Stimulated activated naive CD8-positive, alpha-beta T cell treated with anti-CD3 and anti-CD28 coated beads, Interleukin-15, Interleukin-2, amounts not matched to agents 100 U/mL and 50 U/mL, for 24 hours (primary cell): ENCODE results near the gene EXOSC5.
"Not testable (repeated sequence)": the region's sequence is repeated elsewhere in the genome, so short reads cannot be mapped to it uniquely, and the experiment has no call there.

Experiments used
- ATAC-seq: fragments of 150-1000 bp; cut with Tn5 transposase; one replicate; pipeline ENCODE4 v1.10.0; 2021
- DNase-seq: peaks from one replicate; pipeline ENCODE4 v3.0.0; 2021

The EXOSC5 gene

GRCh38 chr19:41366089-41366488, 31.1 kb downstream of the EXOSC5 start:
- DNase-seq (no peak), ATAC-seq (no peak)

- ATAC-seq (no peak), DNase-seq (no peak)
These were observed 32.4 kb downstream of the EXOSC5 start for GRCh38 chr19:41364524-41365391.

GRCh38 chr19:41363753-41364523, 33.2 kb downstream of the EXOSC5 start, which contains the start of gene B9D2:
TSS of gene B9D2 (minus strand) at chr19:41364149. CDS start at chr19:41363519, 630 bp downstream.
- DNase-seq (peak; percentile 95), ATAC-seq (peak; percentile 96)

- ATAC-seq = no peak
- no peak for DNase-seq
These were observed 33.8 kb downstream of the EXOSC5 start for GRCh38 chr19:41363371-41363752.

- DNase-seq (no peak), ATAC-seq (no peak)
These were observed 34.9 kb downstream of the EXOSC5 start for GRCh38 chr19:41362143-41362847.

GRCh38 chr19:41359741-41360140, 37.4 kb downstream of the EXOSC5 start:
- no peak for DNase-seq
- no peak for ATAC-seq

- ATAC-seq = no peak
- no peak for DNase-seq
These were observed 39.4 kb downstream of the EXOSC5 start for GRCh38 chr19:41357746-41358145.

- DNase-seq = peak; percentile 29
- no peak for ATAC-seq
These were observed 40.0 kb downstream of the EXOSC5 start for GRCh38 chr19:41356984-41357739.

GRCh38 chr19:41355802-41356201, 41.4 kb downstream of the EXOSC5 start:
- DNase-seq = peak; percentile 26
- no peak for ATAC-seq

- ATAC-seq (no peak), DNase-seq (no peak)
These were observed 42.1 kb downstream of the EXOSC5 start for GRCh38 chr19:41355035-41355434.

GRCh38 chr19:41354343-41354953, 42.7 kb downstream of the EXOSC5 start:
- no peak for ATAC-seq
- no peak for DNase-seq

- ATAC-seq (peak; percentile 51), DNase-seq (peak; percentile 95)
These were observed 43.5 kb downstream of the EXOSC5 start, which contains the start of gene TGFB1 for GRCh38 chr19:41353466-41354342. TSS of gene TGFB1 (minus strand) at chr19:41353922. CDS start at chr19:41353044, 878 bp downstream.

- ATAC-seq = peak; percentile 10
- DNase-seq = peak; percentile 89
These were observed 44.3 kb downstream of the EXOSC5 start for GRCh38 chr19:41352609-41353465.

GRCh38 chr19:41352279-41352608, 44.9 kb downstream of the EXOSC5 start:
- no peak for DNase-seq
- no peak for ATAC-seq

GRCh38 chr19:41351339-41352245, 45.6 kb downstream of the EXOSC5 start:
- peak; percentile 86 for DNase-seq
- peak; percentile 59 for ATAC-seq

GRCh38 chr19:41350735-41351338, 46.3 kb downstream of the EXOSC5 start:
- DNase-seq (no peak), ATAC-seq (no peak)

GRCh38 chr19:41346916-41347315, 50.2 kb downstream of the EXOSC5 start:
- not testable (repeated sequence) for DNase-seq, ATAC-seq

GRCh38 chr19:41344162-41344561, 53.0 kb downstream of the EXOSC5 start:
- ATAC-seq (no peak), DNase-seq (no peak)
